Neuronal stem cell (in vitro differentiated cells): ENCODE data around the gene TIMM13.
"Not testable (repeated sequence)": the region's sequence is repeated elsewhere in the genome, so short reads cannot be mapped to it uniquely, and the experiment has no call there.

ENCODE experiments used
- DNase-seq: peaks from one replicate; pipeline ENCODE4 v3.0.0-alpha.2; 2013; ENCODE audit warnings: low spot score
- H2AFZ ChIP-seq: one replicate; pipeline ENCODE4 v1.6.1; 2013; ENCODE audit warnings: mild to moderate bottlenecking, low read length, inconsistent platforms
- H2AK5ac ChIP-seq: 2 replicates; pipeline ENCODE4 v1.6.1; 2013; ENCODE audit warnings: low read depth, mild to moderate bottlenecking, inconsistent platforms, low read length, moderate library complexity, mixed read lengths
- H2BK120ac ChIP-seq: 2 replicates; pipeline ENCODE4 v1.6.1; 2013; ENCODE audit warnings: low read depth, mild to moderate bottlenecking, inconsistent platforms, low read length, moderate library complexity, mixed read lengths
- H2BK12ac ChIP-seq: one replicate; pipeline ENCODE4 v1.6.1; 2013; ENCODE audit warnings: low read length, inconsistent platforms
- H2BK15ac ChIP-seq: 2 replicates; pipeline ENCODE4 v1.6.1; 2013; ENCODE audit warnings: mild to moderate bottlenecking, low read length, inconsistent platforms, mixed read lengths
- H2BK5ac ChIP-seq: one replicate; pipeline ENCODE4 v1.6.1; 2013; ENCODE audit warnings: inconsistent platforms, mild to moderate bottlenecking, low read length, moderate library complexity
- H3K14ac ChIP-seq: one replicate; pipeline ENCODE4 v1.6.1; 2013; ENCODE audit warnings: low read length, inconsistent platforms
- H3K18ac ChIP-seq: 2 replicates; pipeline ENCODE4 v1.6.1; 2013; ENCODE audit warnings: low read length, inconsistent platforms
- H3K23ac ChIP-seq: 2 replicates; pipeline ENCODE4 v1.6.1; 2013; ENCODE audit warnings: low read depth, mild to moderate bottlenecking, mixed read lengths, low read length, inconsistent platforms; ENCODE audit not compliant: poor library complexity
- H3K27ac ChIP-seq: replicated peaks from 3 replicates; pipeline ENCODE4 v1.5.1; 2013; ENCODE audit warnings: low read length, inconsistent platforms
- H3K27me3 ChIP-seq, 3 experiments: 2 replicates each; pipeline ENCODE4 v1.6.1; 2013; ENCODE audit warnings: low read length in 3 of 3, mild to moderate bottlenecking in 2 of 3, inconsistent platforms in 1 of 3, low read depth in 1 of 3, mixed read lengths in 1 of 3, moderate library complexity in 1 of 3; ENCODE audit not compliant: control insufficient read depth in 3 of 3, insufficient read depth in 3 of 3
- H3K36me3 ChIP-seq, 2 donors: replicated peaks in 1 of 2; 2 replicates each; pipeline ENCODE4 v1.6.1; 2013; ENCODE audit warnings: low read length in 2 of 2; ENCODE audit not compliant: control insufficient read depth in 2 of 2, insufficient read depth in 2 of 2
- H3K4ac ChIP-seq: 2 replicates; pipeline ENCODE4 v1.6.1; 2013; ENCODE audit warnings: inconsistent platforms, mild to moderate bottlenecking, low read length, moderate library complexity
- H3K4me1 ChIP-seq, 2 donors: 1 replicate in 1 of 2; 2 replicates in 1 of 2; pipeline ENCODE4 v1.6.1; 2013; ENCODE audit warnings: low read length in 2 of 2, low read depth in 1 of 2; ENCODE audit not compliant: control insufficient read depth in 2 of 2, insufficient read depth in 1 of 2
- H3K4me2 ChIP-seq: one replicate; pipeline ENCODE4 v1.6.1; 2013; ENCODE audit warnings: mild to moderate bottlenecking, low read length, inconsistent platforms; ENCODE audit not compliant: insufficient read depth, poor library complexity, severe bottlenecking
- H3K4me3 ChIP-seq, 2 donors: 2 replicates each; pipeline ENCODE4 v1.5.1; 2013; ENCODE audit warnings: low read length in 2 of 2, mild to moderate bottlenecking in 2 of 2, inconsistent platforms in 1 of 2, moderate library complexity in 1 of 2
- H3K79me1 ChIP-seq: one replicate; pipeline ENCODE4 v1.6.1; 2013; ENCODE audit warnings: low read depth, mild to moderate bottlenecking, inconsistent platforms, low read length, moderate library complexity
- H3K9ac ChIP-seq: one replicate; pipeline ENCODE4 v1.6.1; 2013; ENCODE audit warnings: mild to moderate bottlenecking, low read depth, low read length, inconsistent platforms; ENCODE audit not compliant: poor library complexity
- H3K9me3 ChIP-seq, 2 donors: replicated peaks in 1 of 2; 2 replicates each; pipeline versions ENCODE3 to v1.6.1; 2013; ENCODE audit warnings: low read length in 2 of 2, mild to moderate bottlenecking in 2 of 2, inconsistent platforms in 1 of 2, low read depth in 1 of 2, mixed read lengths in 1 of 2, moderate library complexity in 1 of 2; ENCODE audit not compliant: control insufficient read depth in 2 of 2, insufficient read depth in 1 of 2
- H4K8ac ChIP-seq: one replicate; pipeline ENCODE4 v1.6.1; 2013; ENCODE audit warnings: low read depth, mild to moderate bottlenecking, inconsistent platforms, low read length, moderate library complexity
- H4K91ac ChIP-seq: one replicate; pipeline ENCODE4 v1.6.1; 2013; ENCODE audit warnings: low read length, low read depth, mild to moderate bottlenecking, inconsistent platforms; ENCODE audit not compliant: poor library complexity
- WGBS, 2 donors: extraction: QIAGEN DNeasy Blood & Tissue Kit; methylation state at CpG; one replicate each; pipeline ENCODE4 v1.1.7; 2013; ENCODE audit warnings: missing lambda C conversion rate in 2 of 2, mixed read lengths in 1 of 2; ENCODE audit not compliant: insufficient read length in 2 of 2, insufficient replicate concordance in 1 of 2; ENCODE audit errors: extremely low coverage in 2 of 2; 5-methylcytosine and 5-hydroxymethylcytosine counted together

Gene TIMM13

GRCh38 chr19:2462635-2463421 is 35.4 kb upstream of the TIMM13 start:
- Histone ChIP-seq H2BK120ac (no peak overlapping the region), H3K27me3 (no peaks in the 10 kb centered on the region), H3K27ac (peak overlapping the region; percentile 66)

GRCh38 chr19:2461751-2462634 is 34.6 kb upstream of the TIMM13 start:
- Histone ChIP-seq H3K27ac (peak overlapping the region; percentile 66), H3K4ac (peak overlapping the region; percentile 32), H3K4me2 (peak overlapping the region; percentile 71), H4K8ac (no peak overlapping the region), H3K4me3 (peak overlapping the region in 1 of 2 donors; percentile 81), H2AFZ (peak overlapping the region; percentile 88), H3K14ac (no peak overlapping the region), H3K18ac (peak overlapping the region; percentile 91), H2BK5ac (peak overlapping the region; percentile 87), H2AK5ac (no peak overlapping the region), H2BK120ac (peak overlapping the region; percentile 44), H3K23ac (peak overlapping the region; percentile 73), H3K9me3 (no peaks in the 10 kb centered on the region), H3K36me3 (no peaks in the 10 kb centered on the region), H3K4me1 (no peaks in the 10 kb centered on the region), H3K27me3 (no peaks in the 10 kb centered on the region), H3K79me1 (no peaks in the 10 kb centered on the region), H3K9ac (peak overlapping the region; percentile 78), H2BK12ac (peak overlapping the region; percentile 46), H2BK15ac (peak overlapping the region; percentile 89), H4K91ac (no peak overlapping the region)
- DNase-seq: peak; percentile 56
- whole genome bisulfite sequencing, 2 donors: no CpG with 5 or more reads among the region's 62 CpGs

More at GRCh38 chr19:2462635-2463421, 35.4 kb upstream of the TIMM13 start:
- Histone ChIP-seq H3K23ac (no peak overlapping the region), H4K8ac (no peak overlapping the region), H3K14ac (no peak overlapping the region), H3K4ac (no peak overlapping the region), H2AFZ (peak overlapping the region; percentile 88), H2BK12ac (no peak overlapping the region), H3K9ac (no peak overlapping the region), H3K4me2 (peak overlapping the region; percentile 71), H3K79me1 (no peaks in the 10 kb centered on the region), H3K4me3 (peak overlapping the region in 1 of 2 donors; percentile 81), H2BK5ac (no peak overlapping the region), H3K36me3 (no peaks in the 10 kb centered on the region), H4K91ac (no peak overlapping the region), H3K18ac (peak overlapping the region; percentile 41), H2BK15ac (peak overlapping the region; percentile 78), H2AK5ac (no peak overlapping the region), H3K4me1 (no peaks in the 10 kb centered on the region), H3K9me3 (no peaks in the 10 kb centered on the region)
- no CpG with 5 or more reads among the region's 46 CpGs for WGBS, 2 donors
- DNase-seq: peak; percentile 97

- no peak overlapping the region for H3K27ac ChIP-seq
- peaks cover 9% of the 10 kb centered on the region for H3K79me1 ChIP-seq
- no peak overlapping the region for H4K91ac ChIP-seq
- peaks cover 0 to 5% of the 10 kb centered on the region in 2 donors for H3K4me1 ChIP-seq
- no peak overlapping the region for H4K8ac ChIP-seq
- no peak overlapping the region for H3K9ac ChIP-seq
- no peak overlapping the region for H2BK15ac ChIP-seq
- H2BK120ac ChIP-seq: no peak overlapping the region
- H2AFZ ChIP-seq: no peak overlapping the region
- no peak overlapping the region for H3K4ac ChIP-seq
- H3K14ac ChIP-seq: no peak overlapping the region
- H3K9me3 ChIP-seq: no peaks in the 10 kb centered on the region
- H2BK12ac ChIP-seq: no peak overlapping the region
- H3K27me3 ChIP-seq: no peaks in the 10 kb centered on the region
- H3K4me2 ChIP-seq: no peak overlapping the region
- H2BK5ac ChIP-seq: no peak overlapping the region
- no peak overlapping the region for H3K23ac ChIP-seq
- no peak for DNase-seq
- H3K4me3 ChIP-seq: no peak overlapping the region
- no peak overlapping the region for H2AK5ac ChIP-seq
- H3K36me3 ChIP-seq: no peaks in the 10 kb centered on the region
- no CpG with 5 or more reads among the region's 1 CpG for WGBS, 2 donors
- H3K18ac ChIP-seq: no peak overlapping the region
Observed at GRCh38 chr19:2460245-2460644, 32.9 kb upstream of the TIMM13 start.

DNA sequence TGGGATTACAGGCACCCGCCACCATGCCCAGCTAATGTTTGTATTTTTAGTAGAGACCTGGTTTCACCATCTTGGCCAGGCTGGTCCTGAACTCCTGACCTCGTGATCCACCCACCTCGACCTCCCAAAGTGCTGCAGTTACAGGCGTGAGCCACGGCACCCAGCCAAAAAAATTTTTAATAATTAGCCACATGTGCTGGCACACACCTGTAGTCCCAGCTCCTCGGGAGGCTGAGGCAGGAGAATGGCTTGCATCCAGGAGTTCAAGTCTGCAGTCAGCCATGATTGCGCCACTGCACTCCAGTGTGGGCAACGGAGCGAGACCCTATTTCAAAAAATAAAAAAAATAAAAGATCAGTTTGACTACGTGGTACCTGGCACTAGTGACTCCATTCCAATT is 31.4 kb upstream of the TIMM13 start:
- no CpG with 5 or more reads among the region's 10 CpGs for WGBS, 2 donors
- DNase-seq, H4K8ac ChIP-seq, H3K4me2 ChIP-seq, H4K91ac ChIP-seq, H3K4ac ChIP-seq, H3K27ac ChIP-seq, H3K36me3 ChIP-seq, H2AK5ac ChIP-seq, H2BK15ac ChIP-seq, H2AFZ ChIP-seq, H3K14ac ChIP-seq, H3K9ac ChIP-seq, H3K23ac ChIP-seq, H2BK120ac ChIP-seq, H2BK5ac ChIP-seq, H3K4me1 ChIP-seq, H3K4me3 ChIP-seq, H3K18ac ChIP-seq, H2BK12ac ChIP-seq, H3K9me3 ChIP-seq, H3K27me3 ChIP-seq: not testable (repeated sequence)
- peaks cover 15% of the 10 kb centered on the region for H3K79me1 ChIP-seq
